Smooth muscle cell (in vitro differentiated cells): Measurements from ENCODE around the gene DNAJC16. TPM values are rescaled to one million over a fixed set of nuclear protein-coding genes. Genes with fewer than 3 reads are reported as not detected.

Experiments
- DNase-seq: peaks from one replicate; lab custom pipeline; 2025; ENCODE audit not compliant: unreplicated experiment; lab: John Stamatoyannopoulos, UW
- H2AFZ ChIP-seq: fragments of 200-600 bp; sonication (generic); 2 replicates; pipeline ENCODE4 v1.6.0; 2016; ENCODE audit warnings: antibody characterized with exemption, low read depth, mild to moderate bottlenecking
- H3F3A ChIP-seq: fragments of 200-600 bp; sonication (generic); 2 replicates; pipeline ENCODE4 v1.6.0; 2017; ENCODE audit warnings: antibody characterized with exemption, low read depth
- H3K27ac ChIP-seq: fragments of 200-600 bp; sonication (generic); 2 replicates; pipeline ENCODE4 v1.5.1; 2016; ENCODE audit warnings: low read depth, mild to moderate bottlenecking
- H3K27me3 ChIP-seq: fragments of 200-600 bp; sonication (generic); 2 replicates; pipeline ENCODE4 v1.6.1; 2016; ENCODE audit warnings: low read depth, mild to moderate bottlenecking
- H3K36me3 ChIP-seq: fragments of 200-600 bp; sonication (generic); 2 replicates; pipeline ENCODE4 v1.5.1; 2016; ENCODE audit warnings: low read depth
- H3K4me1 ChIP-seq: fragments of 200-600 bp; sonication (generic); 2 replicates; pipeline ENCODE4 v1.5.1; 2016; ENCODE audit warnings: low read depth
- H3K4me2 ChIP-seq: fragments of 200-600 bp; sonication (generic); 2 replicates; pipeline ENCODE4 v1.6.0; 2016; ENCODE audit warnings: mild to moderate bottlenecking
- H3K4me3 ChIP-seq: fragments of 200-600 bp; sonication (generic); 2 replicates; pipeline ENCODE4 v1.5.1; 2016; ENCODE audit warnings: mild to moderate bottlenecking
- H3K79me2 ChIP-seq: fragments of 200-600 bp; sonication (generic); 2 replicates; pipeline ENCODE4 v1.6.0; 2016; ENCODE audit warnings: low read depth, mild to moderate bottlenecking
- H3K9ac ChIP-seq: fragments of 200-600 bp; sonication (generic); 2 replicates; pipeline ENCODE4 v1.6.0; 2016; ENCODE audit warnings: low read depth
- H3K9me3 ChIP-seq: fragments of 200-600 bp; sonication (generic); replicated peaks from 2 replicates; pipeline ENCODE4 v1.5.1; 2016; ENCODE audit warnings: low read depth
- H4K20me1 ChIP-seq: fragments of 200-600 bp; sonication (generic); 2 replicates; pipeline ENCODE4 v1.6.0; 2016; ENCODE audit warnings: low read depth
- WGBS: methylation state at CpG from one replicate; pipeline ENCODE4 v1.1.7; 2016; ENCODE audit warnings: low lambda C conversion rate; 5-methylcytosine and 5-hydroxymethylcytosine counted together
- polyA plus RNA-seq: library from polyadenylated mRNA; unstranded; fragments of >200 nt; fragmentation: Nextera tagmentation; extraction: Ambion mirVana; gene quantifications from 2 replicates; pipeline ENCODE4 v1.2.1, GENCODE V29; 2016
- total RNA-seq: library from RNA; depleted of rRNA; stranded (reverse); fragments of >200 nt; gene quantifications from 2 replicates; pipeline ENCODE4 v1.2.3, GENCODE V29; 2014
- TF ChIP-seq, protein P1 (sequence below): fragments of 200-600 bp; sonication (generic); IDR thresholded peaks from 2 replicates; pipeline ENCODE4 v1.5.1; 2017; ENCODE audit warnings: borderline replicate concordance, mild to moderate bottlenecking, antibody characterized with exemption; ENCODE audit not compliant: insufficient read depth, poor library complexity, severe bottlenecking

The DNAJC16 gene
- total and polyA plus RNA-seq, 2 experiments from 2014 or later = 4.0 to 18.3 TPM

DNA sequence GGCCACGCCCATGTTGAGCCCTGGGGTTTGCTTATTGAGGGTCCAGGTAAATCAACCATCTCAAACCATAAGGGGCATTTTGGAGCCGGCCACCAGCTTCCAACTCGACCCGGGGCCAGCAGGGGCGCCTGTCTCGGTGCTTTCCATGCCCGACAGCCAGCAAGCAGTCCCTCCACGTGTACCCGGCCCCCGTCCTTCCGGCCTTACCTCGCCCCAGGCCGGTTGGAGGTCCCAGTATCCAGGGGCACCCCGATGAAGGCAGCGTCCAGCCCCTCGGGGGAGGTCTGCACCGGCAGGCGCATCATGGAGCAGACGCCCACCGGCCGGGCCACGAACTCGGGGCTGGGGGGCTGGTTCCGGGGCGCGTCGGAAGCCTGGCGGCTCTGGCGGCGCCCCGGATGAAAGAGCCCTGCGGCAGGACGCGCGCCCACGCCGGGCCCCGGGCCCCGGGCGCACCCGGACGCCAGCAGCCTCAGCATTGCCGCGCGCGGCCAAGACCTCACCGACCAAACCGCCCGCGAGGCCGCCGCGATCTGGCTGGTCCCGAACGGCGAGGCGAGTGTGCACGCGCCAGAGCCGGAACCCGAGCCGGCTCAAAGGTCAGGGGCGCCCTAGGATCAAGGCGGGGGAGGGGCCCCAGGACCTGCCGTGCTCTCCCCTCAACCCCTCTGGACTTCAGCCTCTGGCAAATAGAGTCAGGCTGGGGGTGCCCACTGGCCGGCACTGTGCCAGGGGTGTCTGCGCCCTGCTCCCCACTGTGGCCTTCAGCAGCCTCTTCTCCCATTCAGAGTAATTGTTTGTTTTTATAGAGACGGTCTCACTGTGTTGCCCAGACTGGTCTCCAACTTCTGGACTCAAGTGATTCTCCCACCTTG lies 58.1 kb downstream of the DNAJC16 start, which contains the start of gene AGMAT:
Gene AGMAT, minus strand, starts transcription at position 563 of the 875 bp plus-strand sequence. Its CDS starts 84 bp downstream, at position 479.
- peaks cover 3% of the 10 kb centered on the region for H3K4me1 ChIP-seq
- DNase-seq = no peak
- peak within 1 kb of the TSS; percentile 87 for H2AFZ ChIP-seq
- H3K9me3 ChIP-seq = no peaks in the 10 kb centered on the region
- H3K79me2 ChIP-seq = no peaks in the 10 kb centered on the region
- H3K27ac ChIP-seq = no peak within 1 kb of the TSS
- TF ChIP-seq, protein P1, sequence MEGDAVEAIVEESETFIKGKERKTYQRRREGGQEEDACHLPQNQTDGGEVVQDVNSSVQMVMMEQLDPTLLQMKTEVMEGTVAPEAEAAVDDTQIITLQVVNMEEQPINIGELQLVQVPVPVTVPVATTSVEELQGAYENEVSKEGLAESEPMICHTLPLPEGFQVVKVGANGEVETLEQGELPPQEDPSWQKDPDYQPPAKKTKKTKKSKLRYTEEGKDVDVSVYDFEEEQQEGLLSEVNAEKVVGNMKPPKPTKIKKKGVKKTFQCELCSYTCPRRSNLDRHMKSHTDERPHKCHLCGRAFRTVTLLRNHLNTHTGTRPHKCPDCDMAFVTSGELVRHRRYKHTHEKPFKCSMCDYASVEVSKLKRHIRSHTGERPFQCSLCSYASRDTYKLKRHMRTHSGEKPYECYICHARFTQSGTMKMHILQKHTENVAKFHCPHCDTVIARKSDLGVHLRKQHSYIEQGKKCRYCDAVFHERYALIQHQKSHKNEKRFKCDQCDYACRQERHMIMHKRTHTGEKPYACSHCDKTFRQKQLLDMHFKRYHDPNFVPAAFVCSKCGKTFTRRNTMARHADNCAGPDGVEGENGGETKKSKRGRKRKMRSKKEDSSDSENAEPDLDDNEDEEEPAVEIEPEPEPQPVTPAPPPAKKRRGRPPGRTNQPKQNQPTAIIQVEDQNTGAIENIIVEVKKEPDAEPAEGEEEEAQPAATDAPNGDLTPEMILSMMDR = peak; percentile 19
- peak within 1 kb of the TSS; percentile 34 for H3K9ac ChIP-seq
- H3K4me2 ChIP-seq = peak within 1 kb of the TSS; percentile 95
- no peaks in the 10 kb centered on the region for H3K36me3 ChIP-seq
- no peaks in the 10 kb centered on the region for H3F3A ChIP-seq
- H4K20me1 ChIP-seq = no peaks in the 10 kb centered on the region
- WGBS = 5% methylated on average over 64 of the region's 68 CpGs
- no peaks in the 10 kb centered on the region for H3K27me3 ChIP-seq
- H3K4me3 ChIP-seq = peak within 1 kb of the TSS; percentile 55

DNA sequence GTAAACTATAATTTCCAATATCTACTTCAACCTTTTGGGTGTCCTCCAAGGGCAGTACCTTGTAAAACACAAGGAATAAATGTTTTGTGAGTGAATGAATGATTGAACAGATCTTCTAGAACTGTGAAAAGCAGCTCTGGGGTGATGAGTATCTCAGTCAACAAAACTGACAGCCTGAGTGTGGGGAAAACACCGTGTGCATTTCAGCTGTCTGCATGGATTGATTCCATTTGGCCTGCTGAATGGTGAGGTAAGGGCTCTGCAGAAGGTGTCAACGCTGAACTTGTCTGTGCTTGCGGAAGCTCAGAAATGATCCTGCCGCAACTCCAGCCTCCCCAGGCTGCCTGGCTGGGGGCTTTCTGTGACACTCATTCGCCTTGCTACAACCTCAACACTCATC lies 65.6 kb downstream of the DNAJC16 start:
- H3K27ac ChIP-seq = no peak overlapping the region
- WGBS = 81% methylated on average over 5 of the region's 5 CpGs
- H3K79me2 ChIP-seq = no peaks in the 10 kb centered on the region
- no peak for DNase-seq
- TF ChIP-seq, protein P1 = no peak
- no peaks in the 10 kb centered on the region for H3K36me3 ChIP-seq
- H3K4me1 ChIP-seq = no peaks in the 10 kb centered on the region
- no peaks in the 10 kb centered on the region for H4K20me1 ChIP-seq
- no peak overlapping the region for H3K4me3 ChIP-seq
- H3F3A ChIP-seq = no peaks in the 10 kb centered on the region
- no peak overlapping the region for H2AFZ ChIP-seq
- H3K4me2 ChIP-seq = no peak overlapping the region
- no peaks in the 10 kb centered on the region for H3K9me3 ChIP-seq
- H3K27me3 ChIP-seq = peaks cover 11% of the 10 kb centered on the region
- no peak overlapping the region for H3K9ac ChIP-seq

DNA sequence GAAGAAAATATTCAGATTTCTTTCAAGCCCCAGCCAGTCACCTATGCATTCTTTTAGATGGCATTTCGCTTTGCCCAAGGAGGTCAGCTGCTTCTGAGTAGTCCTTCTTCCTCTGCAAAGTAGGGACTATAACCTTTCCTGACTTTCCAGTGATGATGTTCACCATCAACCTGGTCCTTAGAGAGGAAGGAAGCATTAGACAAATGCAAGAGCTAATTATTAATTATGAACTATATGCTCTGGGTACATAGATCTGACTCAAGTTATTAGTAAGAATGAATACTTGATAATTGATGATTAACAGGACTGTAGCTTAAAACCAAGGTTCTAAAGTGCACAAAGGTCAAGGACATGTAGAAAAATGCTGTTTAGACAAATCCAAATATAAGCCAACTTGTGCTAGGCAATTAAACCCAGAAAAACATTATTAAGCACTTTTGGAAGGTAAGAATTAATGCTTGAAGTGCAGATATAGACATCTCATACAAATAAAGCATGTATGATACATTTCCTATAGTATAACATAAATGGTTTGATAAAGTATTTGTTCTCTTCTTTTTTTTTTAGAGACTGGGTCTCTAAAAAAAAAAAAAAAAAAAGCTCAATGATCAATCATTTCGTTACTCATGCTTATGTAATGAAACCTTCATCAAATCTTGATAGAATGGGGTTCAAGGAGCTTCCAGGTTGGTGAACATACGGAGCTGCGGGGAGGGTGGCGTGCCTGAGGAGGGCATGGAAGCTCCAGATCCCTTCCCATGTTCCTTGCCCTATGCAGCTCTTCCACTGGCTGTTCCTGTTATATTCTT lies 69.4 kb downstream of the DNAJC16 start:
- DNase-seq = no peak
- TF ChIP-seq, protein P1 = no peak
- Histone ChIP-seq H3K4me3 (no peak overlapping the region), H4K20me1 (no peaks in the 10 kb centered on the region), H3K36me3 (no peaks in the 10 kb centered on the region), H3K27ac (no peak overlapping the region), H2AFZ (no peak overlapping the region), H3K27me3 (peaks cover 15% of the 10 kb centered on the region), H3K4me1 (no peaks in the 10 kb centered on the region), H3K9ac (no peak overlapping the region), H3F3A (no peaks in the 10 kb centered on the region), H3K79me2 (no peaks in the 10 kb centered on the region), H3K4me2 (no peak overlapping the region), H3K9me3 (no peaks in the 10 kb centered on the region)
- 91% methylated on average over 5 of the region's 5 CpGs for WGBS
